SIG-M5 treated with dmso at 0.1 percent for 504 hours (cell line): ENCODE measurements around the gene KIF1A.

Experiments
- DNase-seq: peaks from one replicate; lab custom pipeline; 2025; ENCODE audit not compliant: unreplicated experiment; lab: John Stamatoyannopoulos, UW

Gene KIF1A

GRCh38 chr2:240768216-240768615, 51.8 kb downstream of the KIF1A start:
- DNase-seq: no peak

- no peak for DNase-seq
Observed at GRCh38 chr2:240767341-240767740, 52.7 kb downstream of the KIF1A start.

GRCh38 chr2:240766072-240766471, 53.9 kb downstream of the KIF1A start:
- DNase-seq: no peak

- no peak for DNase-seq
Observed at GRCh38 chr2:240765007-240765406, 55.0 kb downstream of the KIF1A start.

DNA sequence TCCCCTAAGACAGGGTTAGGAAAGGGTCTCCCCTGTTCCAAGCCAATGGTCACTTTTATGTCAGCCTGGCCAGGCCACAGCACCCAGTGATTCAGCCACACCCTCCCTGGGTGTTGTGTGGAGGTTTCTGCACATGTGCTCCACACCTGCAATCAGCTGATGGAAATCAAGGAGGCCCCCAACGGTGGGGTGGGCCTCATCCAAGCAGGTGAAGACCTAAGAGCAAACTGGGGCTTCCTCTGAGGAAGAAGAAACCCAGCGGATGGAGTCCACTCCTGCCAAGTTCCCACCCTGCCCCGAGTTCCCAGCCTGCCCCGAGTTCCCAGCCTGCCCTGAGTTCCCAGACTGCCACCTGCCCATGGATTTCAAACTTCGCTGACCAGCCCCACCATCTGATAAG, 55.4 kb downstream of the KIF1A start:
- no peak for DNase-seq

DNA sequence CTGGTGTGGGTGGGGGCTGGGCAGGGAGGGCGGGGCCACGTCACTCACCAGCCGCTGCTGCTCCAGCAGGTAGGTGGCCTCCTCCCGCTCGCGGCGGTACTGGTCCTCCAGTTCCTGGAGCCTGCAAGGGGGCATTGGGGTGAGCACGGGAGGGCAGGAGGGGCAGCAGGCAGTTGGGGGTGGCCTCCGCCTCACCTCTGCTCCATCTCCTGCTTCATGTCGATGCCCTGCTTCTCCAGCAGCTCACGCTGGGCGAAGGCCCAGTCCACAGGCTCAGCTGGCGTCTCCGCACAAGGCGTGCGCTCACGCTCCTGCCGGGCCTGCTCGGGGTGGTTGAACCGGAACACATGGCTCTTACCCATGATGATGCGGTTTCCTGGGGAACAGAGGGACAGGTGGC, 57.0 kb downstream of the KIF1A start:
- DNase-seq: no peak

DNA sequence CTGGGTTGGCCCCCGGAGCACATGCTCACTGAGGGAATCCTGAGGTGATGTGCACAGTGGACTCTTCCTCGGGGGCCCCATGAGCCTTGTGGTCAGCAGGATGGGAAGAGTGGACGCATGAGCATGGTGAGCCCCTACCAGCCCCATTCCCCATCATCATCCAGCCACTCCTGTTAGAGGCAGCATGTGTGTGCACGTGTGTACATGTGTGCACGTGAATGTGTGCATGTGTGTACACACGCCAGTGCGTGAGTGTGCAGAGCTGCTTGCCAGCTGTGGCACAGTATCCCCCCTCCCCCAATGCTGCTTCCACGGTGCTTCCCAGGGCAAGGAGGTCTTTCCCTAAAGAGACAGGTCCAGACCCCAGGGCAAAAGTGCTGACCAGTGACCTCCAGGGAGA, 57.8 kb downstream of the KIF1A start:
- DNase-seq: no peak

DNA sequence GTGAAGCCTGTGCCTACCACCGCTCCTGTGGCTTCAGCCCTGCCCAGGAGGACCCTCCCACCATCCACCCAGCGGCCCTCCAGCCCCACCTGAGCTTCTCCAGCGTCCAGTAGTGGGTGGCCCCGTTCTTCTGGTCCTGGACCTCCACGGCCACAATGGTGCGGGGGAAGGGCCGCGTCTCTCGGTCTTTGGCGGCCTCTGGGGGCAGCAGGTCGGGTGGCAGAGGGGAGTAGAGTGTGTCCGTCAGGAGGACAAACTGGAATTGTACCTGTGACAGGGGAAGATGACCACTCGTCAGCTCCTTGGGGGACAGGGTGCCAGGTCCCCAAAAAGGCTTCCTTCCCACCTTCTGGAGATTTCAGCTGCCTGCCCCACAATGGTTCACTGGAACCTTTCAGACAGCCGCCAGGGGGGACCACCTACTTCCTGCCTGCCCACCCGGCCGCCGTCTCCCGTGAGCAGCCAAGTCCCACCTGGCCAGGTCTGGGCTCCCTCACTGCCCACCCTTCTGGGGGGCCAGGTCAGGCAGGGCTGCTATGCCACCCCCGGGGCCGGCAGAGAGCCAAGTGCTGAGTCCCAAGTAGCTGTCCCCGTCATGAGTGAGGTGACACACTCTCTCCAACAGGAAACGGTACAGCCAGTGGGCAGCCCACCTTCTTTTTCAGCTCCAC, 59.3 kb downstream of the KIF1A start:
- no peak for DNase-seq

GRCh38 chr2:240760121-240760520, 59.9 kb downstream of the KIF1A start:
- DNase-seq: no peak

- DNase-seq: no peak
Observed at GRCh38 chr2:240759459-240759858, 60.6 kb downstream of the KIF1A start.

GRCh38 chr2:240757086-240757614, 62.9 kb downstream of the KIF1A start:
- no peak for DNase-seq

DNA sequence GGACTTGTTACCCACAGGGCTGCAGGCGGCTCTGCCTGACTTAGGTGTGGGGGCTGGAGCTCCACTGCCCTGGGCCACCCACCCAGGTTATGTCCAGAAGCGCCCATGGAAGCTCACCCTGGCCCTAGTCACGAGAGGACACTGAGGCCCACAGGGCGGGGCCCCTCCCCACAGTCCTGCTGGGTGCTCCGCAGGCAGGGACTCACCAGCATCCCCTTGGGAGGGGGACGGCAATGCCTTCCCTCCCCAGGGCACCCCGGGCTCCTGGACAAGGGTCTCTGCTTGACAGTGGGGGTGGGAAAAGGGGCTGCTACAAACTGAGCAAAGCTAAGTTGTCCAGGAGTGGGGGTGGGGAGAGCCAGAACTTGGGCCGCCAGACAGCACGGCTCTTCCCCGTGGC, 67.8 kb downstream of the KIF1A start:
- DNase-seq: no peak

DNA sequence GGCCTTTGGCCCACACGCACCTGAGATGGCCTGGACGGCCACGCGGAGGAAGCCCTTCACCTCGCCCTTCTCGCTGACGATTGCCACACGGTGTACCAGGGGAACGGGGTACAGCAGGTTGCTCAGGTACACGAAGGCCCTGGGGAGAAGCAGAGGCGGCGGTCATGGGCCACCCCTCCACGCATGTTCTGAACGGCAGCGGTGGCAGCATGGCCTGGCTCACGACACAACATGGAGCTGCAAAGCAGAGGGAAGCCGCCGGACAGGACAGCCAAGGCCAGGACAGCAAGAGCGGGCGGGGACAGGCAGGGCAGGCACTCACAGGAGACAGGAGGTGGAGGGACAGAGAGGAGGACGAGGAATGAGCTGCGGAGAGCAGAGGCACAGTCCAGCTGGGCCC, 69.6 kb downstream of the KIF1A start:
- no peak for DNase-seq

DNA sequence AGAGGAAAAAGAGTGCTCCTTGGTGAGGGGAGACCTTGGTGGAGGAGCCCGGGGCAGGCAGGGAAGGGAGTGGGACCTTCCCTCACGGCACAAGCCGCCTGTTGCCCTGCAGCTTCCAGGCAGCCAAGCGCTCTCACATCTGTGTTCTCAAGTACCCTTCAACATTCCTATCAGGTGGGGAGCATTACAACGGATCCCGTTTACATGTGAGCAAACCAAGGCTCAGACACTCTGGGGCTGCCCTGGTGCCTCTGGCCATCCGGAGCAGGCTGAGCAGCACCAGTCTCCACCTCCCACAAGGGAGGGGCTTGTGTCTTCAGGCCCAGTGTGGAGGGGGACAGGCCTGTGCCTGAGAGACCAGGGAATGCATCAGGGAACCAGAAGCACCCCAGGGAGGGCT, 70.5 kb downstream of the KIF1A start:
- no peak for DNase-seq

DNA sequence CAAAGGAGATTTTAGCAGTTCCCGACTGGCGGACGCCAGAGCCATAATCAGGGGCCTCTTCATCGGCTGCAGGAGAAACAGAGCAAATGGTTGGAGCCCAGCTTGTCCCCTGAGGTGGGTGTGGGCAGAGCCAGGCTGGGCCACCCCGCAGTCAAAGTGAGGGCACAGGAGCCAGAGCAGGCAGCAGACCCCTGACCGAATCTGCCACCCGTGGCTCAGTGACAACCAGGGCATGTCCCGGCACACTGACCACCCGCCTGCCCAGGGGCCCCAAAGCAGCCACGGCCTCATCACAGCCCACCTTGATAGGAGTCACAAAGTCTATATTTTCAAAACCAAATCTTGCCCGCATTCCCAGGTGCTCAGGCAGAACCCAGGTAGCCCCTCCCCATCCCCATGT, 72.8 kb downstream of the KIF1A start:
- no peak for DNase-seq

DNA sequence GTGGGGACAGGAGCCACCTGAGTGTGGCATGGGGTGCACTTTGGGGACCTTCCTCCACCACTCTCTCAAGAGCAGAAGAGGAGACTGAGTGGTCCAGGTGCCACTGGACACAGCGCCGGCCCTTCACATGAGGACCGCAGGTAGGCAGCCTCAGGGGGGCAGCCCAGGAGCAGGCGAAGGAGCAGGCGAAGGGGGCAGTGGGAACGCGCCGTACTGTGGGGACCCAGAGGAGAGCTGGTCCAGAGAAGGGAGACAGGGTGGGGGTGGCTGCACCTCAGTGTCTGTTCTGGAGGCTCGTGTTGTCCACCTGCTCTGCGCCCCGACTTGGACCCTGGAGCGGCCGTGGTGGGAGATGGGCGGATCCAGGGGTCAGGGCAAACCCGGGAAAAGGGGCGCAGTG, 73.3 kb downstream of the KIF1A start:
- DNase-seq: no peak

- no peak for DNase-seq
Observed at GRCh38 chr2:240745962-240746361, 74.1 kb downstream of the KIF1A start.

DNA sequence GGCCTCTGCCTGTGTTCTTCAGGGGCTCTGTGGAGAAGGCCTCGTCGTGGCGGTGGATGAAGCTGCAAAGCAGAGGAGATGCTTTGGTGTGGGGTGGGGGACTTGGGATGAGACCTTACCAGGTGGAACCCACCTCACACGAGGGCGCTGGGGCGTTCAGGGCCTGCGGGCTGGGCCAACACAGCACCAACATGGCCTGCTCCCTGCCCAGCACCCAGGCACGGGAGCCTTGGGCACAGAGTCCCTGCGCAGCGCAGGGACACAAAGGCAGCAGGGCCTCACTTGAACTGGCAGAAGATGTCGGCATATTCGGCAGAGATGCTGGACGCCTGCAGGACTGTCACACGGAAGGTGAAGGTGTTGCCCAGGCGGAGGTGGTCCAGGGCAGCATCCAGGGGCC, 74.6 kb downstream of the KIF1A start:
- DNase-seq: no peak

DNA sequence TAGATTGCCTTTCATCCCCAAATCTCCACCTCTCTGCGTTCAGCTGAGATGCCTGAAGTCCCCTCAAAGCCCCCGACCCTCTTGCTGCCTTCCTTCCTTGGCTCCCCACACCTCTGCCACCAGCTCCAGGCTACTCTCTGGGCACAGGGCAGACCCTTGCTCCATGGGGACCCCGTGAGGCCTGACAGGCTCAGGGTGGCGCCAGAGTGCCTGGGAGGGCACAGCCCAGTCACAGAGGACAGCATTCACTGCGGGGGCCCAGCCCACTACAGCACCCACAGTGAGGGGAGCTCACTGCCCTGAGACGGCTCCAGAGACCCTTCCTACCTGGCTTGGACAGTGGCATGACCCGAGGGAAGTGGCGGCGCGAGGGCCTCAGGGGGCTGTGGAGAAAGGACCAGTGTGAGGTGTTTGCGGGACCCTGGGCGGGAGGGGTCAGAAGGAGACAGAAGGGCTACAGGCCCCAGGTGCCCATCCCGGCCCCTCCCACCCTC, 77.4 kb downstream of the KIF1A start:
- no peak for DNase-seq

DNA sequence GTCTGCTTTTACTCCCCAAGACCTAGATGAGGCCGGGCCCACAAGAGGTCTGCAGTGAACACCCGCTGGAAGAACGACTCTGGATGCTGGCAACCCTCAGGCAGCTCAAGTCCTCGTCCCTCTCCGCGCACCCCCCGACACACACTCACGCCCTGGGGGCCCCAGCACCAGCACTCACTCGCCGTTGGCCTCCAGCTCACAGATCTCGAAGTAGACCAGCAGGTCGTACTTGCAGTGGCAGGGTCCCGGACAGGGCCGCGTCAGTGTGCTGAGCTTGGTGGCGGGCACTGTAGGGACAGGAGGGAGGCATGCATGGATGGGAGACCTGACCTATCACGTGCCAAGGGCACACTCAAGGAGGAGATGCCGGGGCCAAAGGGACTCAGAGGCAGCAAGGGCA, 78.9 kb downstream of the KIF1A start:
- DNase-seq: no peak

- no peak for DNase-seq
Observed at GRCh38 chr2:240739797-240740196, 80.2 kb downstream of the KIF1A start.

DNA sequence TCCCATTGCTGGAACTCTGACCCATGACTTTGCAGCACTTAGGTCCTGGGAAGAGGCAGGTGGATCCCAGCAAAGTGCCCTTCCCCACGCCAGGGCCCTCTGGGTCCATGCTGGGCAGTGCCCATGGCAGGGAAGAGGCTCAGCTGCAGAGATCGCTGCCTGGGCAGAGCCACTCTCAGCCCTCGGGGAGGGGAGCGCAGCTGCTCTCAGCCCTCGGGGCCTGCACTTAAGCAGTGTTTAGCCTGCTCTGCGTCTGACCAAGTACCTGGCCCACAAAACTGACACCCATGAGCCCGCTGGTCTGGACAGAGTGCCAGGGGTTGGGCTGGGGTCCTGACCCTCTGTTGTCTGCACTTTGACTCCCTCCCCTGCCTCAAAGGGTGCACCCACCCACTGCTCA, 82.1 kb downstream of the KIF1A start:
- DNase-seq: no peak

GRCh38 chr2:240737512-240737911, 82.5 kb downstream of the KIF1A start:
- DNase-seq: no peak
